GM12801 (cell line): ENCODE results near the gene CYP11A1.

Experiments used
- TF ChIP-seq, protein P1 (sequence below): IDR thresholded peaks from one replicate; pipeline ENCODE4 v1.5.1; 2011; ENCODE audit warnings: control low read depth; ENCODE audit not compliant: insufficient read length; ENCODE audit errors: extremely low read depth

Gene CYP11A1

DNA sequence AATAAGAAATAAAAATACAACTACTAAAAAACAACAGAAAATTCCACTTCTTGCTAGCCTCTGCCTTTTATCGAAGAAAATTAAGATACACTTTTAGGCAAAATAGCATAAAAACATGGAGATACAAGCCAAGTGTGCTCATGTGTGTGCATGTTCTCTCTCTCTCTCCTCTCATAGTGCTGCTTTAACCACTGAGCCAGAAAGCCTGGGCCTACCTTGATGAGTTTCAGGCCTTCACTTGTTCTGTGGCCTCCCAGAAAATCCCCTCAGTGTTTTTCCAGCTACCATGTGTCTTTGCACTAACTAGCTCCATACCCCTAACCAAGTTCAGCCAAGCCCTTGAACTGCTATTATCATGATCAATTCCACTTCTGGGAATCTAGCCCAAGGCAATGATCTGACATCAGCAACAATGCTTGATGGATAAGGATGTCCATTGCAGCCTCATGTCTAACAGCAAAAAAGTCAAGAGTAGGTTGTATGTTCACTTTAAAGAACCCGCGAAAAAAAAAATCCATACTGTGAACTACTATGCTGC, 18.1 kb downstream of the CYP11A1 start:
- TF ChIP-seq, protein P1, sequence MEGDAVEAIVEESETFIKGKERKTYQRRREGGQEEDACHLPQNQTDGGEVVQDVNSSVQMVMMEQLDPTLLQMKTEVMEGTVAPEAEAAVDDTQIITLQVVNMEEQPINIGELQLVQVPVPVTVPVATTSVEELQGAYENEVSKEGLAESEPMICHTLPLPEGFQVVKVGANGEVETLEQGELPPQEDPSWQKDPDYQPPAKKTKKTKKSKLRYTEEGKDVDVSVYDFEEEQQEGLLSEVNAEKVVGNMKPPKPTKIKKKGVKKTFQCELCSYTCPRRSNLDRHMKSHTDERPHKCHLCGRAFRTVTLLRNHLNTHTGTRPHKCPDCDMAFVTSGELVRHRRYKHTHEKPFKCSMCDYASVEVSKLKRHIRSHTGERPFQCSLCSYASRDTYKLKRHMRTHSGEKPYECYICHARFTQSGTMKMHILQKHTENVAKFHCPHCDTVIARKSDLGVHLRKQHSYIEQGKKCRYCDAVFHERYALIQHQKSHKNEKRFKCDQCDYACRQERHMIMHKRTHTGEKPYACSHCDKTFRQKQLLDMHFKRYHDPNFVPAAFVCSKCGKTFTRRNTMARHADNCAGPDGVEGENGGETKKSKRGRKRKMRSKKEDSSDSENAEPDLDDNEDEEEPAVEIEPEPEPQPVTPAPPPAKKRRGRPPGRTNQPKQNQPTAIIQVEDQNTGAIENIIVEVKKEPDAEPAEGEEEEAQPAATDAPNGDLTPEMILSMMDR = no peak

DNA sequence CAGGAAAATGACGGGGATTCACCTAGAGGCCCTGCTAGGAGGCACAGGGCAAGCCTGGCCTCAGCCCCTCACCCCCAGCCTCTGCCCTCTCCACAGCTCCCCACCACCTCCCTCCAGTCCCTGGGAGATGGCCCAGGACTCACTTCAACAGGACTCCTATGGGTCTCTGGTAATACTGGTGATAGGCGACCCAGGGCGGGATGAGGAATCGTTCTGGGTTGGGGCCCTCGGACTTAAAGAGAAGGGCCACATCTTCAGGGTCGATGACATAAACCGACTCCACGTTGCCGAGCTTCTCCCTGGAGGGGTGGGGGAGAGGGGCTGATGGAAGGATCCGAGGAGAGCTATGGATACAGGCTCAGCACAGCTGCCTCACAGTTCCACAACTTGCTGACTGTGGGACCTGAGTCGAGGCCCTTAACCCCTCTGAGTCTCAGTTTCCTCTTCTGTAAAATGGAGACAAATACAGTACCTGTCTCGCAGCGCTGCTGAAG, 19.6 kb downstream of the CYP11A1 start:
- TF ChIP-seq, protein P1 = no peak

DNA sequence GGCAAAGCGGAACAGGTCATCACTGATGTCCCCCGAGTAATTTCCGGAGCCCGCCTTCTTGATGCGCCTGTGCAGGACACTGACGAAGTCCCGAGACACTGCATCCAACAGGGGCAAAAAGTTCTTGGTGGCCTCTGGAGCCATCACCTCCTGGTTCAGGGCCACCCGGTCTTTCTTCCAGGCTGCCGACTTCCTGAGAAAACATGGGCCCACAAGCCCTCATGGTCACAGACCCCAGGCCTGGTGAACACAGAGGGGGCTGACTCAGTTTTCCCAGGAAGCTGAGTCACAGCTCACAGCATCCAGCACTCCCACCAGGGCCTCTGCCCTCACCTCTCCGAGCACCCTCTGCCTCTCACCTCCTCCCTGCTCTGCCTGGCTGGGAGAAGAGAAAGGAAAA, 22.4 kb downstream of the CYP11A1 start:
- TF ChIP-seq, protein P1 = no peak

DNA sequence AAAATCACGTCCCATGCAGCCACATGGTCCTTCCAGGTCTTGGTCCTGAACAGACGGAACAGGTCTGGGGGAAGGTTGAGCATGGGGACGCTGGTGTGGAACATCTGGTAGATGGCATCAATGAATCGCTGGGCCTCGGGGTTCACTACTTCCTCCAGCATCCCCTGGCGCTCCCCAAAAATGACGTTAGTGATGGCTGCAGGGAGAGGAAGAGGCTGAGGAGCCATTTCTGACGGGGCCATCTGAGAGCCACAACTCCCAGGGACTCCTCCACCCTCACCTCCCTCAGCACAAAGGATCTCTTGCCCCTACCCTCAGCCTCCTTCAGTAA, 23.7 kb downstream of the CYP11A1 start:
- TF ChIP-seq, protein P1 = no peak

DNA sequence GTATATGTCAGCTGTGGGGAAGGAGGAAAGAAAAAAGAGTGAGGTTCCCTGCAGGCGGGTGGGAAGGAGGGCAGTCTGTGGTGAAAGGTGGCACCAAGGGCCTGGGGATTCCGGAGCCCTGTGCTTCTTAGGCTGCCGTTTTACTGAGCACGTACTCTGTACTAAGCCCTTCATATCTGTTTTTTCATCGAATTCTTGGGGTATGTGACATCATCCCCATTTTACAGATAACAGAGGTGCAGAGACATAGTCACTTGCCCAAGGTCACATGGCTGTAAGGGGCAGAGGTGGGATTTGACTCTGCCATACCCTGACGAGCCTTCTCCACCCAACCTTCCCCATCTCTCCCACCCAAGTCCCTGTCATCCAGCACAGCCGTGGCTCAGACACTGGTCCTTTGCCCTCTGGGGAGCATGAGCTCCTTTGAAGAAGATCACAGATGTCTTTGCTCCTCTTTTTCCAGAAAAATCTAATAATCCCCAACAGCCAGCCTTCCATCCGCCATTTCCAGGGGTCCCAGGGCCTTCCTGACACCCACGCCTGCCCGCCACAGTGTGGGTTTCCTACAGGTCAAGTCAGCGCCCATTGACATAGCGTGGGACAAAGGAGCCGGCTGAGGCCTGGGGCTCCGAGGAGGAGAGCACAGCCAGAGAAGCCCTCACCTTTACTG, 24.2 kb downstream of the CYP11A1 start:
- TF ChIP-seq, protein P1 = no peak

DNA sequence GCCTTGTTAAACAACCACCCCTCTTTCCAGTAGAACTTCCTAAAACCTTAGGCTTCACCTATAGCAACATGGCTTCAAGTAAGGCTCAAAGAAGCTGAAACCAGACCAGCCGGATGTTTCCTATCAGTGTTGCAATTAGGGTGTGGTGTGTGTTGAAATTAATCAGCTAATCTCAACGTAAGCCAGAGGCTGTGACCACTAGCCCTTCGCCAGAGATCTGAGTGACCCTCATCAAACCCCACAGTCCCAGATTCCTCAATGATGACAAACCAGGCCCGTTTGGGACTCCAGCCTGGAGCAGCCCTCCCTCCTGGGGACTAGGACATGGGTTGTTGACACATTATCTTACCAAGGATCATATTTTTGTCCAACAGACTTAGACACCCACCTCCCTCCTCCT, 27.3 kb downstream of the CYP11A1 start:
- TF ChIP-seq, protein P1 = no peak

DNA sequence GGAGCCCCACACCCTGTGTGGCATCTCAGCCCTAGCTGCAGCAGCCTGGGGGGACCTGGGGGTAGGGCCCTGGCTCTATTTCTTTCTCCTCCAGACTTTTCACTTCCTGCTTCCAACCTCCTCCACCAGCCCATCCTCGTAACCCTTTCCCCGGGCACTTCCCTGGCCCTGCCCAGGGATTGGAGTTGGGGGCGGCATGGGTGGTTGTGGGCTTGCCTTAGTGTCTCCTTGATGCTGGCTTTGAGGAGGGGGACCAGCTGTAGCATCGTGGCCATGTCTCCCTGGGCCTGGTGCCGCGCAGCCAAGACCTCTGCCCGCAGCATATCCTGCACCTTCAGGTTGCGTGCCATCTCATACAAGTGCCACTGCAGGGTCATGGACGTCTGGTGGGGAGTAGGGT, 28.1 kb downstream of the CYP11A1 start:
- TF ChIP-seq, protein P1 = no peak

DNA sequence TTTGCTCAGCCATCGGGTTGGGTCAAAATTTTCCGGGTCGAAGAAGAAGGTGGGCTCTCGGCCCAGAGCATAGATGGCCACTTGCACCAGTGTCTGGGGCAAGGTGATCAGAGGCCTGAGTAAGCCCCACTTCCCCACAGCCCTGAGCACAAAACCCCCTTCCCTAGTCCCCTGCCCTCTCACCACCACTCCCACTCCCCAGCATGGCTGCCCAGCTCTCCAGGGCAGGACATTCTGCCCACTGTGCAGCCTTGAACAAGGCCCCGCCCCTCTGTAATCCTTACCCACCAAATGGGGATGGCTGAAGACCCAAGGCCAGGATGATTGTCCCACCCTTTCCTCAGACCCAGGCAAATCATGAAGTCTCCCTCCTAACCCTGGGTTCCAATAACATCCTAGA, 28.8 kb downstream of the CYP11A1 start:
- TF ChIP-seq, protein P1 = no peak
